NCI-H2107 (cell line): ENCODE results near the gene RELCH.
"Not testable (repeated sequence)": the region's sequence is repeated elsewhere in the genome, so short reads cannot be mapped to it uniquely, and the experiment has no call there.

Experiments
- DNase-seq: peaks from one replicate; lab custom pipeline; 2025; lab: John Stamatoyannopoulos, UW

The RELCH gene, protein sequence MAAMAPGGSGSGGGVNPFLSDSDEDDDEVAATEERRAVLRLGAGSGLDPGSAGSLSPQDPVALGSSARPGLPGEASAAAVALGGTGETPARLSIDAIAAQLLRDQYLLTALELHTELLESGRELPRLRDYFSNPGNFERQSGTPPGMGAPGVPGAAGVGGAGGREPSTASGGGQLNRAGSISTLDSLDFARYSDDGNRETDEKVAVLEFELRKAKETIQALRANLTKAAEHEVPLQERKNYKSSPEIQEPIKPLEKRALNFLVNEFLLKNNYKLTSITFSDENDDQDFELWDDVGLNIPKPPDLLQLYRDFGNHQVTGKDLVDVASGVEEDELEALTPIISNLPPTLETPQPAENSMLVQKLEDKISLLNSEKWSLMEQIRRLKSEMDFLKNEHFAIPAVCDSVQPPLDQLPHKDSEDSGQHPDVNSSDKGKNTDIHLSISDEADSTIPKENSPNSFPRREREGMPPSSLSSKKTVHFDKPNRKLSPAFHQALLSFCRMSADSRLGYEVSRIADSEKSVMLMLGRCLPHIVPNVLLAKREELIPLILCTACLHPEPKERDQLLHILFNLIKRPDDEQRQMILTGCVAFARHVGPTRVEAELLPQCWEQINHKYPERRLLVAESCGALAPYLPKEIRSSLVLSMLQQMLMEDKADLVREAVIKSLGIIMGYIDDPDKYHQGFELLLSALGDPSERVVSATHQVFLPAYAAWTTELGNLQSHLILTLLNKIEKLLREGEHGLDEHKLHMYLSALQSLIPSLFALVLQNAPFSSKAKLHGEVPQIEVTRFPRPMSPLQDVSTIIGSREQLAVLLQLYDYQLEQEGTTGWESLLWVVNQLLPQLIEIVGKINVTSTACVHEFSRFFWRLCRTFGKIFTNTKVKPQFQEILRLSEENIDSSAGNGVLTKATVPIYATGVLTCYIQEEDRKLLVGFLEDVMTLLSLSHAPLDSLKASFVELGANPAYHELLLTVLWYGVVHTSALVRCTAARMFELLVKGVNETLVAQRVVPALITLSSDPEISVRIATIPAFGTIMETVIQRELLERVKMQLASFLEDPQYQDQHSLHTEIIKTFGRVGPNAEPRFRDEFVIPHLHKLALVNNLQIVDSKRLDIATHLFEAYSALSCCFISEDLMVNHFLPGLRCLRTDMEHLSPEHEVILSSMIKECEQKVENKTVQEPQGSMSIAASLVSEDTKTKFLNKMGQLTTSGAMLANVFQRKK

DNA sequence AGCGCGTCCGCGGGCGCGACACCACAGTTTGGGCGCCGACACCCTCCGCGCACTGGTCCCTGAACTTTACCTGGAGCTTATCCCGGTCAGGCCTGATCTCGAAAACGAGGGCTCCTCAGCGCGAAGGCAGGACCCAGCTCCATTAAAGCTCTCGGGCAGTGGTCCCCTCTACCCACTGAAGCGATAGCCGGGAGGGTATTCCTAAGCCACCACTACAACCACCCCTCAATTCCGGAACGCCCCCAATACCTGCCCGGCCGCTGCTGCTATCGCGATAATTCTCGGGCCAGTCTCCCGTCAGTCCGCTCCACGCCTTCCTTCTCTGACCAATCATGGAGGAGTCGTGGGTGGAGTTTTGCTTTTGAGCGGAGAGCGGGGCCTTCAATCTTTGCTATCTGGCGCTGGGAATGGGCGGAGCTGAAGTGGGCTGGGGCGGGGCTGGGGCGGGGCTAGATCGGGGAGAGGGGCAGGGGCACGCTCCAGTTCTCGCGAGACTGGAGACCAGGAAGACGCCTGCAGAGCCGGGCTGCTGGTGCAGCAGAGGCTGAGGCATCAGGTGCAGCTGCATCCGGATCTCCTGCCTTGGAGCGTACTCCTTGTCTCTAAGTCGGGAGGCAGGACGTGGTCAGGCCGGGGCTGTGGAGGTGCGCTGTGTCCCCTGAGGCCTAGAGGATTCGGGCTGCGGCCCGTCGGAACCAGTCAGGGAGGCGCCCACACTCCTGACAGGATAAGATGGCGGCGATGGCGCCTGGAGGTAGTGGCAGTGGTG is at the start of gene RELCH, which contains the start of gene PIGN:
RELCH (plus strand) TSS at position 482 of the 769 bp plus-strand sequence; CDS start at position 733, 251 bp downstream.
PIGN (minus strand) TSS at position 283 of the 769 bp plus-strand sequence. CDS start 25,703 bp downstream, outside the sequence.
- DNase-seq, result peak; percentile 97

DNA sequence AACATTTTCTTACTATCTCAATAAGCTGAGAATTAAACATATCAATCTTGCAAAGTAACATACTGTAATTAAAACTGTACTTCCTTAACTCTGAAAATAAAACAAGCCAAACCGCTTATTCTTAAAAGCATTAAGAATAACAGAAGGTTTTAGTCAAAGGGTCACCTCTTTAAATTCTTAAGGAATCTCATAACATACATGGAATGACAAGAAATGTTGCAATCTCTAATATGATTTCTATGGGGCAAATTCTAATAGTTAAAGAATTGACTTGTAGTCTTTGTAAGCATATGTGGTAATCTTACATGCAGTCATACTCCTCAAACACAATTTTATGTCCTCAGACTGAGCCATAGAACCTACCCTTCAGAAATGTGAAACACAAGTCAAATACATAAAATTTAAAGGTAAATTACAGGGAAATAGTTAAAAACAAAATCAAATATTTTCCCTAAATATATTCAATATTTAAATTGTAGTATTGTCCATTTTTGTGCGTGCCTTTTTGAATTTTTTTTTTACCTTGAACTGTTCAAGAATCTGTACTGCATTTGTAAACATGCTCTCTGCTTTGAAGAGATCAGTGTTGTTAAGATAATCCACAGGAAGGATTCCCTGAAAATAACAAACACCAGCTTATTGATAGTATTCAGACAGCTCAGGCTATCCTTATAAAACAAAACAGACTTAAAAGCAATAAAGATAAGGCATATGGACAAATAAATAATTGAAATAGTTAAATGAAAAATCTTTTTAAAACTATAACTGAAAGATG is 48.4 kb upstream of the RELCH start:
- no peak for DNase-seq

DNA sequence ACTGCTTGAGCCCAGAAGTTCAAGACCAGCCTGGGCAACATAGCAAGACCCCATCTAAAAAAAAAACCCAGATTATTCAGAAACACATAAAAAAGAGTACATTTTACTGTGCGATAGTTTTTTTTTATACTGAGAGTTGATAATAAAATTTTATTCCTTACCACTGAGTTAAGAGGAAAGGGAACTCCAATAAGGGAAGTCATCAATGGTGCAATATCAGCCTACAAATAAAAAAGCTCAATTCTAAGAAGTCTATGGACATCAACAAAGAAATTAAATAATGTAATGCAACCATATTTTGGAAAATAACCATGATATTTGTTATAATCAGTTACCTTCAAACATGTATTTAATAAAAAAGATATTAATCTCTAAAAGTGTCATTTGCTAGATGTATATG is 46.8 kb upstream of the RELCH start:
- no peak for DNase-seq

DNA sequence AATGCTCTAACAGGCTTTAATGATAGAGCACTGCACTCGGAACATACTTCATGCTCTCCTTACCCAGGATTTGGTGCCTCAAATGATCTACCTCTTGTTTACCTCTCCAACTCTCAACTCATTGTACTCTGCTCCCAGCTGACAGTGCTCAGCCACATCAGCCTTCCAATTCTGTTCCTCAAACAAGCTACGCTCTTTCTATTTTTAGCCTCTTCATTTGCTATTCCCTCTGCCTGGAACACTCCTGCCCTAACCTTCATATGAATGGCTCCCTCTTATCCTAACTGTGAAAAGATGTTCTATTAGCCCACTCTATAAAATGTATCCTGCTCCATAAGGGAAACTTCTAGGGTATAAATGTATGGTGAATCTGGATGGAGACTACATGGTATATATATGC is 42.7 kb upstream of the RELCH start:
- DNase-seq, result no peak

DNA sequence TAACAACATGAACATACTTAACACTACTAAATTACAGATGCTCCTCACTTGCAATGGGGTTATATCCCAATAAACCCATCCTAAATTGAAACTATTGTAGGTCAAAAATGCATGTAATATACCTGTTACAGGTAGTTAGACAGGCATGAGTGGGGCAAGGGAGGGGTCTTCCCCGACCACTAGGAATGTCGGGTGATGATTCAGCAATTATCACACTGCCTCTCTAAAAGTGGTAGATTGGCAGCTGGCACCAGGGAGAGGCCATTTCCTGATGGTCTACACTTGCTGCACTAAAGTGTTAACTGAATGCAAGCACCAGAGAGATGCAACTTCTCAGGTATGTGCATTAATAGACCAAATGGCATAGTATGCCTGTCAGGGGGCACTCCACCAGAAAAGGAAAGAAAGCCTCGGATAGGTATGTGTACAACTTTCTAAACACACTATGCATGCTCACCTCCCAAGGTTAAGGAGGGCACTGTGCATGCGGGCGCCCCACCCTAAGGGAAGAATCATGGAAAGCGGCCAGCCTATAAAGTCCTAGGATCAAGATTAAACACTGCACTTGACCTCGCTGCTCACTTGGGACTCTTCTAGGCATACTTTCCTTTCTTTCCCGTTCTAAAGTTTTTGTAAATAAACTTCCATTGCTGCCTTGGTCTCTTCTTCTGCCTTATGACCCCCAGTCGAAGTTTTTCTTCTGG is 35.8 kb upstream of the RELCH start:
- no peak for DNase-seq

DNA sequence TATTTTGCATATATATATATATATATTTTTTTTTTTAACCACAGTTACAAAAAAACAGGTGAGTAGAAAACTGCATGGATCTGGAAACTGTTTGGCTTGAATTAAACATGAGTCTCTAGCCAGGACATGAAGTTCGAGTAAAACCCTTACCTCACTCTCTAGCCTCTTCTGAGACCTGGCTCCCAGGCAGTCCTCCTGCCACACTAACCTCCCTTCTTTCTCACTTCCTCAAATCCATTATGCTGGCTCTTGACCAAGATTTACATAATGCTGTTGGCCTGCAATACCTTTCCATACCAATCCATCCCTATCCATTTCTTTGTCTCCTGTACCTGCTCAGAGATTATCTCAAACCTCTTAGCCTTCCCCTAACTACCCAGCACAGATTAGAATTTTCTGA is 34.2 kb upstream of the RELCH start:
- DNase-seq, result no peak

DNA sequence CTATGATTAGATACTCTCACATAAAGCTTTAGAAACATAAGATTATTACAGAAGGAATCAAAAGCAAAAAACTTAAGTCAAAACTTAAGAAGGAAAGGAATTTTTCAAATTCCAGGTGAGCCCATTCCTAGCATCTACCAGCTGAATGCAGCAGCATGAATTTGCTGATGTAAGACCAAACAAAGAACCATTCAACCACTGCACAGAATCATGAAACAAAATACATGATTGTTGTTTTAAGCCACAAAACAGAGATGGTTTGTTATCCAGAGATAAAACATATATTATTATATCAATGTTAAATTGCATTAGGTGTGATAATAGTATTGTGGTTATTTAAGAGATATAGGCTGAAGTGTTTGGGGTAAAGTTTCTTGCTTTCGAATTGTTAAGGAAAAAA is 29.2 kb upstream of the RELCH start:
- DNase-seq, result no peak

DNA sequence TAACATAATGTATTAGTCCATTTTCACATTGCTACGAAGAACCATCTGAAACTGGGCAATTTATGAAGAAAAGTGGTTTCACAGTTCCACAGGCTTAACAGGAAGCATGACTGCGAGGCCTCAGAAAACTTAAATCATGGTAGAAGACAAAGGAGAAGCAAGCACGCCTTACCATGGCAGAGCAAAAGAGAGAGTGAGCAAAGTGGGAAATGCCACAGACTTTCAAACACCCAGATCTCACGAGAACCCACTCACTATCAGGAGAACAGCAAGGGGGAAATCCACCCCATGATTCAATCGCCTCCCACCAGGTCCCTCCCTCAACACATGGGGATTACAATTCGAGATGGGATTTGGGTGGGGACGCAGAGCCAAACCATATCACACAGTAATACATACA is 22.7 kb upstream of the RELCH start:
- no peak for DNase-seq

DNA sequence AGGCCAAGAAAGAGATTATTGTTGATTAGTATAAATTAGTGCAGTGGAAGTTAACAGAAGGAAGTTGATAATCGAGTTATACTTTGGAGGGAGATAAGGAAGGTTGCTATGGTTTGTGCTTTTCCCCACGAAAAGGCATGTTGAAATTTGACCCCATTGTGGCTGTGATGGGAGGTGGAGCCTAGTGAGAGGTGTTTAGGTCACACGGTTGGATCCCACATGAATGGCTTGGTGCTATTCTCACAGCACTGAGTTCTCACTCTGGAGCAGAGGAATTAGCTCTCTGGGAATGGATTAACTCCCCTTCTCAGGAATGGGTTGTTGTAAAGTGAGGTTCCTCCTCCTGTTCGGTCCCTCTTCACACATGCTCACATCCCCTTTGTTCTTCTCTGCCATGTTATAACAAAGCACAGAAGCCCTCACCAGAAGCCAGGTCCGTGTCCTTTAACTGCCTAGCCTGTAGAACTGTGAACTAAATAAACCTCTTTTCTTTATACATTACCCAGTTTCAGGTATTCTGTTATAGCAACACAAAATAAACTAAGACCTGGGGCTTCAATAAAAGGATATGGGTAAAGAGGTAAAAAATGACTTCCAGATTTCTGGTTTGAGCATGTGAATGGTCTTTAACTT is 22.1 kb upstream of the RELCH start:
- DNase-seq, result no peak

DNA sequence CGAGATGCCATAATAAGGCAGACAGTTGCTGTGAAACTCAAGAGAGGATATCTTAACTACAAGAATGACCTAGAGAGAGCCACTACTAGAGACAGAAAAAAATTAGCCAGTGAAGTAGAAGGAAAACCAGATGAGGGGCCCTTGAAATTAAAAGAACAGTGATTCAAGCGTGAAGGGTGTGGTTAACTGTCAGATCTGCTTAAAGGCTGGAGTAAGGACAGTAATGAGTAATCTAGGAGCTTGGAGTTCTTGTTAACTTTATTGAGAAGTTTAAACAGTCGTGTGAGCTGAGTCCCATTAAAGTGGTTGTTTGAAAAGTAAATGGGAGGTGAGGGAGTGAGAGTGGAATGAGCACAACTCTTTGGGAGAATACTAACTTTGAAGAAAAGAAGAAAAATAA is 21.5 kb upstream of the RELCH start:
- DNase-seq, result no peak

DNA sequence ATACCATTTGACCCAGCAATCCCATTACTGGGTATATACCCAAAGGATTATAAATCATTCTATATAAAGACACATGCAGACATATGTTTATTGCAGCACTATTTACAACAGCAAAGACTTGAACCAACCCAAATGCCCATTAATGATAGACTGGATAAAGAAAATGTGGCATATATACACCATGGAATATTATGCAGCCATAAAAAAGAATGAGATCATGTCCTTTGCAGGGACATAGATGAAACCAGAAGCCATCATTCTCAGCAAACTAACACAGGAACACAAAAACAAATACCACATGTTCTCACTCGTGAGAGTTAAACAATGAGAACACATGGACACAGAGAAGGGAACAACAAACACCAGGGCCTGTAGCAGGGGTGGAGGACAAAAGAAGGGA is 20.5 kb upstream of the RELCH start:
- not testable (repeated sequence) for DNase-seq

DNA sequence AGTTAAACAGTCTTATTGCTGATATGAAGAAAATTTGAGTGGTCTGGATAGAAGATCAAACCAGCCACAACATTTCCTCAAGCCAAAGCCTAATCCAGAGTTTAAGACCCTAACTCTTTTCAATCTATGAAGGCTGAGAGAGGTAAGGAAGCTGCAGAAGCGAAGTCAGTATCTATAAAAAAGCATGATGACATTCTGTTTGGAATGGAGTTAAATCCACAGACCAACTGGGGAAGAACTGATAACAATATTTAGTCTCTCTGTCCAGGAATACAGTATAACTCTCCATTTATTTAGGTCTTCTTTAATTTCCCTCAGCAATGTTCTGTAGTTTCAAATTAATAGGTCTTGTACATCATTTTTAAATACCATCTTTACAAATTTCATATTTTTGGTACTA is 16.2 kb upstream of the RELCH start:
- DNase-seq, result no peak

DNA sequence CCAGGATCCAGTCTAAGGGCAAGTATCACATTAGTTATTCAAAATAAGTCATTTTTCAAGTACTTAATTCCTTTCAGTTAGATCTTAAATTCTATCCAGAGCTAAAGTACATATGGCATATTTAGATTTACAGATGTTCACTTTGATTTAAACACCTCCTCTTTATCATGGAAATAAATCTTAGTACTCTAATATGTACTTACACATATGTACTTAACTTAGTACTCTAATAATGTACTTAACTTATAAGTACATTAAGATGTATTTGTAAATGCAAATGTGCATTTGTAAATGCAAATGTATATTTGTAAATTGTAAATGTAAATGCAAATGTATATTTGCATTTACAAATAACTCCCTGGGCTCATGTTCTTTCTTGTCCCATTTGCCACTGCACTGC is 14.8 kb upstream of the RELCH start:
- no peak for DNase-seq

DNA sequence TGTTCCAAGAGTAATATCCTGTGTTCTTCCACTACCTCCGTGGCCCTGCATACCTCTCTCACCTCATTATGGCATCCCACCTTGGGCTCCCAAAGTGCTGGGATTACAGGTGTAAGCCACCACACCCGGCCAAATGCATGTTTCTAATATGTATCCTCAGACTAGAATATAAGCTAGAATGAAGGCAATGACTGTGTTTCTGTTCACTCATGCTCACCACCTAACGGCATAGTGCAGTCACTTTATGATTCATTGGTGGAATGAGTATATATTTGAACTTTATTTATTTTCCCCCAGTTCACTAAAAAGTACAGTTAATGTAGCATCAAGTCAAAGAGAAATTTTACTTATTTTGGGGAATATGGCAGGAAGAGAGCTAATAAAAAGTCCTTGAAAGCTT is 11.5 kb upstream of the RELCH start:
- no peak for DNase-seq

DNA sequence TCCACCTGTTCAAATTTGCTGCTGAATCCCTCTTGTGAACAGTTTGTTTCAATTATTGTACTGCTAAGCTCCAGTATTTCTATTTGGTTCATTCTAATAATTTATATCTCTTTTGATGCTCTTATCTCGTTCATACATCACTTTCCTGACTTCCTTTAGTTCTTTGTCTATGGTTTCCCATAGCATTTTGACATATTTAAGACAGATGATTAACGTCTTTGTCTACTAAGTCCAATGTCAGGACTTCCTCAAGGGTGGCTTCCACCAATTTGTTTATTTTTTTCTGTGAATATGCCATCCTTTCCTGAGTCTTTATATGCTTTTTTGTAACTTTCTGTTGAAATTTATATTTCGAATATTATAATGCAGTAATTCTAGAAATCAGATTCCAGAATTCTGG is 9.8 kb upstream of the RELCH start:
- DNase-seq, result no peak

DNA sequence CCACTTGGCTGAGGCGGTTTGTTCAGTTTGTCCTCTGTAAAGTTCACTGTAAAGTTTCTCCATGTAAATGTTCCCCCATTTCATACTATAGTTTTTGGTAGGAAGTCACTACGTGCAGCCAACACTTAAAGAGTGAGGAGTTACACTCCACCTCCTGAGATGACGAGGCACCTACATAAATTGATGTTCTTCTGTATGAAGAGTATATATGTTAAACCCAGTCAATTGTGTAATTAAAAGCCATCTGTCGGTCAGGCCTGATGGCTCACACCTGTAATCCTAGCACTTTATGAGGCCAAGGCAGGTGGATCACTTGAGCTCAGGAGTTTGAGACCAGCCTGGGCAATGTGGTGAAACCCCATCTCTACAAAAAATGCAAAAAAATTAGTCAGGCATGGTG is 7.8 kb upstream of the RELCH start:
- no peak for DNase-seq

DNA sequence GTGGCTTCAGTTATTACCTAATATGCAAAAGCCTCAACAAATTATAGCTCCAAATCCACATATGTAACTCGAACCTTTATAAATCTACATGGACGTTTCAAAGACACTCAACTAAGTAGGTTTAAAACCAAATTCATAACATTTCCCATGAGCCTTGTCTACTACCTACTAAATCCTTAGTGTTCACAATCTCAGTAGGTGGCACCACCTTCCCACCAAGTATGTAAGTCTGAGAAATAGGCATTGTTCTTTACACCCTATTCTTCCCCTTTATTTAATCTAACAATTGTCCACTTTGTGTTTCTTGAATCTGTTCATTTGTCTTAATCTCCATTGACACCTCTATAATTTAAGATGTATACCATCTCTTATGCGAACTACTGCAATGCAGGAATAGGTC is 4.8 kb upstream of the RELCH start:
- DNase-seq, result no peak

DNA sequence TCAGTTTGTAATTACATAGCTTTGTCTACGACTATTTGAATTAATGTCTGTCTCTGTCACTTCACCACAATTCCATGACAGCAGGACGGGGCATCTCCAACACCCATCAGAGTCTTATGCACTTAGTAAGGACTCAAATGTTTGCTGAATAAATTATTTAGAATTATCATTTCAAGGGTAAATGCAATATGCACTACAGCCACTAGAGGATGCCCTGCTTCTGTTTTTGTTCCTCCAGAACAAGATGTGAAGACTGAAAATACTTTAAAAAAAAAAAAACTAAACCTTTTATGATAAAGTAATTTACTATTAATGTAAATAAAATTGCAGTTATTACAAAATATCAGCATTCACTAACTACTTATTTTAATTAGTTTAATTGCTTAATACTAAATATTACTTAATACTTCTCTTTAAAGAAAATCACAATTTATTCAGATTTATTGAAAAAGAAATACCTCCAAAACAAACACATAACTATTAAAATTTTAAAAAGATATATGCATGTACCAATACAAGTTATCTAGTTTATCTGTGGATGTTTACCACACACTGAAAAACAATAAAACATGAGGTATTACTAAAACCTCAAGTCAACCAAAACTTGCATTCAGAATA is 3.4 kb upstream of the RELCH start:
- peak; percentile 37 for DNase-seq

DNA sequence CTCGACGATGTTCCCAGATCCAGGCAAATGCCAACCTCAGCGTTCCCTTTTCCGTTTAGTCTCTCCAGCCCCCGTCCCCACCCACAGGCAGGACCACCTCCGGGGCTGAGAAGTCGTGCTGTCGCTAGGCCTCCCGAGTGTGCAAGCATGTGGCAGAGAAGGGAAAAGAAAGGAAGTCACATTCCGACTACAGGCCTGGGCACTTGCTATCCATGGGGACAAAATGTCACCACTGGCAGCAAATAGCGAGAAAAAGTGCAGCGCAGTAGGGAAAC is 619 bp upstream of the RELCH start:
- DNase-seq, result no peak
